Measurements from ENCODE around the gene MKNK2. TPM values are rescaled to one million over a fixed set of nuclear protein-coding genes. Genes with fewer than 3 reads are reported as not detected.

MKNK2 gene
- total and polyA plus RNA-seq, 2 of the 13 experiments (the other 11 are each of a cell fraction or from before 2014, with no cell fraction given) = 44.9 to 112 TPM

DNA sequence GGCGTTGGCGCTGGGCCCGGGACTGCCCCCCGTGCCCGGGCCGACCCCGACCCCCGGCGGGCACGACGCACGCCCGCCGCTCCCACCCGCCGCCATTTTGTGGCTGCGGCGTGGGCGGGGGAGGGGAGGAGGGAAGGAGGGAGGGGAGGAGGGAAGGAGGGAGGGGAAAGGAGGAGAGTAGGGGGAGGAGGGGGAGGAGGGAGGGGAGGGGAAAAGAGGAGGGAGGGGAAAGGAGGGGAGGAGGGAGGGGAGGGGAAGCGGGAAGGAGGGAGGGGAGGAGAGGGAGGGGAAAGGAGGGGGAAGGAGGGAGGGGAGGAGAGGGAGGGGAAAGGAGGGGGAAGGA lies 35.5 kb downstream of the MKNK2 start, which contains the start of gene BTBD2:
BTBD2 (minus strand) TSS at position 107 of the 343 bp plus-strand sequence; CDS start at position 96, 11 bp downstream.
- FAIRE-seq (no peak), ATAC-seq (no peak), DNase-seq (ENCODE audit: low spot score) (no peak)
- Histone ChIP-seq H3K27ac (ENCODE audit: extremely low read length, insufficient read depth, low read length) (no peak within 1 kb of the TSS), H3K9ac (ENCODE audit: insufficient read depth, low read depth, low read length) (peak within 1 kb of the TSS; percentile 67; the same call in 1 of the 2 replicates), H3K27me3 (ENCODE audit: control insufficient read depth in 1 of 2, insufficient read depth in 2 of 2, low read length in 2 of 2) (no peaks in the 10 kb centered on the region), H3K4me3 (replicated peaks in 1 of 3; ENCODE audit: insufficient read depth in 1 of 3, low read depth in 2 of 3, low read length in 3 of 3) (peak within 1 kb of the TSS; percentile 67 to 88 (median 78)), H3K36me3 (replicated peaks in 1 of 2; ENCODE audit: control insufficient read depth in 1 of 2, insufficient read depth in 2 of 2, low read length in 2 of 2) (no peaks in the 10 kb centered on the region), H3K9me3 (ENCODE audit: low read length) (no peaks in the 10 kb centered on the region), H2AFZ (ENCODE audit: low read length) (no peak within 1 kb of the TSS), H3K4me2 (ENCODE audit: low read depth, low read length) (peak within 1 kb of the TSS; percentile 80), H4K20me1 (ENCODE audit: insufficient read depth, low read length) (no peaks in the 10 kb centered on the region), H3K79me2 (ENCODE audit: insufficient read depth, low read length) (peaks cover 2% of the 10 kb centered on the region), H3K4me1 (ENCODE audit: insufficient read depth, low read length) (peaks cover 23% of the 10 kb centered on the region)
- ChIA-PET CTCF (ENCODE audit: low intra/inter-chr PET ratio, low total read pairs) (no interaction called here), POLR2A (interaction anchor here (0.7 to 1.3 kb wide), 7 partner anchors 10 to 441 kb away, joined by 3 to 11 read pairs (median 5); partner anchors contain the start of genes AP3D1 and LMNB2)
- 2% methylated on average over 20 of the region's 20 CpGs for WGBS (ENCODE audit: low lambda C conversion rate)
- in situ Hi-C loops (cut with HindIII; ENCODE audit: extremely low pct_ligation_motif_present, low pct_unique_long_range_greater_than_20kb) (no loop called here), intact Hi-C loops (cut with micrococcal nuclease; ENCODE audit: unreplicated experiment) (loop anchor here (1.0 to 10.0 kb wide), 2 partner anchors 54 to 139 kb away; partner anchors contain the start of gene AP3D1)
- BruUV-seq (replicated peaks) = no TSS peak
- no peak for TF ChIP-seq KDM1A (CRISPR knock-in tag; IDR thresholded peaks at IDR 0.05)
- TF ChIP-seq, protein P1, sequence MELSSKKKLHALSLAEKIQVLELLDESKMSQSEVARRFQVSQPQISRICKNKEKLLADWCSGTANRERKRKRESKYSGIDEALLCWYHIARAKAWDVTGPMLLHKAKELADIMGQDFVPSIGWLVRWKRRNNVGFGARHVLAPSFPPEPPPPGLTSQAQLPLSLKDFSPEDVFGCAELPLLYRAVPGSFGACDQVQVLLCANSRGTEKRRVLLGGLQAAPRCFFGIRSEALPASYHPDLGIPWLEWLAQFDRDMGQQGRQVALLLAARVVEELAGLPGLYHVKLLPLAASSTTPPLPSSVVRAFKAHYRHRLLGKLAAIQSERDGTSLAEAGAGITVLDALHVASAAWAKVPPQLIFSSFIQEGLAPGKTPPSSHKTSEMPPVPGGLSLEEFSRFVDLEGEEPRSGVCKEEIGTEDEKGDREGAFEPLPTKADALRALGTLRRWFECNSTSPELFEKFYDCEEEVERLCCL (CRISPR knock-in tag; IDR thresholded peaks at IDR 0.05; ENCODE audit: borderline replicate concordance) = no peak
- 0 out of 2 replicates have a peak, but pooled peaks have one; percentile 10 for TF ChIP-seq RBFOX2 (IDR thresholded peaks at IDR 0.05; ENCODE audit: low read depth, low read length)
- TF ChIP-seq, protein P2, sequence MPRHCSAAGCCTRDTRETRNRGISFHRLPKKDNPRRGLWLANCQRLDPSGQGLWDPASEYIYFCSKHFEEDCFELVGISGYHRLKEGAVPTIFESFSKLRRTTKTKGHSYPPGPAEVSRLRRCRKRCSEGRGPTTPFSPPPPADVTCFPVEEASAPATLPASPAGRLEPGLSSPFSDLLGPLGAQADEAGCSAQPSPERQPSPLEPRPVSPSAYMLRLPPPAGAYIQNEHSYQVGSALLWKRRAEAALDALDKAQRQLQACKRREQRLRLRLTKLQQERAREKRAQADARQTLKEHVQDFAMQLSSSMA (CRISPR knock-in tag; IDR thresholded peaks at IDR 0.05) = no peak
- peak; percentile 46; the same call in 1 of the 2 replicates for TF ChIP-seq ZNF263 (CRISPR knock-in tag; IDR thresholded peaks at IDR 0.05)
- peak; percentile 49 for TF ChIP-seq PHF8 (CRISPR knock-in tag; IDR thresholded peaks at IDR 0.05)
- TF ChIP-seq MAZ (IDR thresholded peaks at IDR 0.05; ENCODE audit: borderline replicate concordance, low read depth, low read length) = 0 out of 2 replicates have a peak, but pooled peaks have one; percentile 20
- no peak for TF ChIP-seq MAZ (CRISPR knock-in tag; IDR thresholded peaks at IDR 0.05; ENCODE audit: low read depth)
- peak; percentile 10; the same call in 1 of the 2 replicates for TF ChIP-seq ZFX (CRISPR knock-in tag; IDR thresholded peaks at IDR 0.05; ENCODE audit: low read depth)
- peak; percentile 89 for TF ChIP-seq YY1 (IDR thresholded peaks at IDR 0.05; ENCODE audit: insufficient read depth, insufficient replicate concordance, low read depth, low read length)

All from HepG2 (cell line).